Tibial nerve (tissue), 3 donors: Measurements from ENCODE around the gene CAPRIN1.

Experiments
- CTCF ChIP-seq, 5 experiments: fragments of 200-600 bp in 3 of 5; fragments of 450-650 bp in 2 of 5; sonication (generic) in 3 of 5; IDR thresholded peaks; one replicate each; pipeline ENCODE4 v1.5.1; 2016 to 2019; ENCODE audit warnings: antibody characterized with exemption in 5 of 5, mild to moderate bottlenecking in 3 of 5, moderate library complexity in 2 of 5
- POLR2A ChIP-seq, 2 donors: fragments of 450-650 bp; IDR thresholded peaks; one replicate each; pipeline ENCODE4 v1.6.1; 2017; ENCODE audit warnings: antibody characterized with exemption in 2 of 2, mild to moderate bottlenecking in 2 of 2, moderate library complexity in 2 of 2

DNA sequence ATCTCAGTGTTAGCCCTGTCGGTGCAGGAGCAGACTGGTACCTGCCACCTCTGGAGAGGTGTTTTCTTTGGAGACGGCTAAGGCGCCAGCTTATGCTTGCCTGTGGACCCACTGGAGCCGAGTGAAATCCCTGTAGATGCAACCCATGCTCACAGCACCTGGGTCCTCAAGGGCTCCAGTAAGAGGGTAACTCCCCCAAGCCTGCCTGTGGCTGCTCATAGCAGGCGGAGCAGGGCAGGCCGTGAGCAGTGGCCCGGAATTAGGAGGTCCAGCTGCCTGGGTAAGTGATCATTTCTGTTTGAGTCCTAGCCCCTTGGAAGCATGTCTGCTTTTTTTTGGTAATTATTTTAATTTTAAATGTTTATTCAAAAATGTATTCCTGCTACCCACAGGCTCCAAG lies 97.7 kb downstream of the CAPRIN1 start:
- TF ChIP-seq POLR2A (IDR thresholded peaks at IDR 0.05) (no peak), CTCF (IDR thresholded peaks at IDR 0.05) (no peak)
